SW480 (cell line): ENCODE measurements around the gene DEPDC7.
"Not testable (repeated sequence)": the region's sequence is repeated elsewhere in the genome, so short reads cannot be mapped to it uniquely, and the experiment has no call there.

Experiments
- DNase-seq: peaks from one replicate; pipeline ENCODE4 v3.0.0-alpha.2; 2016; ENCODE audit warnings: low spot score

The DEPDC7 gene

GRCh38 chr11:33025339-33025722, 9.7 kb downstream of the DEPDC7 start:
- no peak for DNase-seq

- DNase-seq = no peak
Measured at GRCh38 chr11:33027233-33027632, 11.6 kb downstream of the DEPDC7 start.

- no peak for DNase-seq
Measured at GRCh38 chr11:33027846-33028536, 12.3 kb downstream of the DEPDC7 start.

- DNase-seq = no peak
Measured at GRCh38 chr11:33028537-33028914, 12.8 kb downstream of the DEPDC7 start.

- not testable (repeated sequence) for DNase-seq
Measured at GRCh38 chr11:33029218-33029617, 13.5 kb downstream of the DEPDC7 start.

GRCh38 chr11:33033493-33033892, 17.8 kb downstream of the DEPDC7 start:
- DNase-seq = no peak

- DNase-seq = no peak
Measured at GRCh38 chr11:33035011-33035410, 19.3 kb downstream of the DEPDC7 start.

GRCh38 chr11:33039274-33040032, 23.8 kb downstream of the DEPDC7 start, which contains the start of gene TCP11L1:
Gene TCP11L1, plus strand, starts transcription at chr11:33039572. Its CDS starts 4,202 bp downstream, at chr11:33043774.
- DNase-seq = peak; percentile 92

GRCh38 chr11:33040033-33040861, 24.6 kb downstream of the DEPDC7 start:
- DNase-seq = peak; percentile 58

- no peak for DNase-seq
Measured at GRCh38 chr11:33040862-33041453, 25.3 kb downstream of the DEPDC7 start.

- DNase-seq = no peak
Measured at GRCh38 chr11:33043221-33043830, 27.6 kb downstream of the DEPDC7 start.

GRCh38 chr11:33044285-33044756, 28.6 kb downstream of the DEPDC7 start:
- DNase-seq = no peak

GRCh38 chr11:33045551-33046255, 30.0 kb downstream of the DEPDC7 start:
- DNase-seq = no peak

- not testable (repeated sequence) for DNase-seq
Measured at GRCh38 chr11:33048701-33049100, 33.0 kb downstream of the DEPDC7 start.

GRCh38 chr11:33049565-33050408, 34.1 kb downstream of the DEPDC7 start:
- DNase-seq = not testable (repeated sequence)

GRCh38 chr11:33052231-33052630, 36.6 kb downstream of the DEPDC7 start:
- no peak for DNase-seq

- DNase-seq = no peak
Measured at GRCh38 chr11:33055375-33055774, 39.7 kb downstream of the DEPDC7 start.

GRCh38 chr11:33057284-33057683, 41.6 kb downstream of the DEPDC7 start:
- DNase-seq = no peak

GRCh38 chr11:33059331-33060007, 43.8 kb downstream of the DEPDC7 start:
- no peak for DNase-seq
